ENCODE data around the gene GDF10.

The GDF10 gene

GRCh38 chr10:47315421-47315820 is 15.4 kb downstream of the GDF10 start:
- no peak overlapping the region for H3K4me3 ChIP-seq (ENCODE audit: low read depth, low read length)
- TF ChIP-seq, protein P1, sequence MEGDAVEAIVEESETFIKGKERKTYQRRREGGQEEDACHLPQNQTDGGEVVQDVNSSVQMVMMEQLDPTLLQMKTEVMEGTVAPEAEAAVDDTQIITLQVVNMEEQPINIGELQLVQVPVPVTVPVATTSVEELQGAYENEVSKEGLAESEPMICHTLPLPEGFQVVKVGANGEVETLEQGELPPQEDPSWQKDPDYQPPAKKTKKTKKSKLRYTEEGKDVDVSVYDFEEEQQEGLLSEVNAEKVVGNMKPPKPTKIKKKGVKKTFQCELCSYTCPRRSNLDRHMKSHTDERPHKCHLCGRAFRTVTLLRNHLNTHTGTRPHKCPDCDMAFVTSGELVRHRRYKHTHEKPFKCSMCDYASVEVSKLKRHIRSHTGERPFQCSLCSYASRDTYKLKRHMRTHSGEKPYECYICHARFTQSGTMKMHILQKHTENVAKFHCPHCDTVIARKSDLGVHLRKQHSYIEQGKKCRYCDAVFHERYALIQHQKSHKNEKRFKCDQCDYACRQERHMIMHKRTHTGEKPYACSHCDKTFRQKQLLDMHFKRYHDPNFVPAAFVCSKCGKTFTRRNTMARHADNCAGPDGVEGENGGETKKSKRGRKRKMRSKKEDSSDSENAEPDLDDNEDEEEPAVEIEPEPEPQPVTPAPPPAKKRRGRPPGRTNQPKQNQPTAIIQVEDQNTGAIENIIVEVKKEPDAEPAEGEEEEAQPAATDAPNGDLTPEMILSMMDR (IDR thresholded peaks at IDR 0.05; ENCODE audit: low read depth, low read length), result no peak

GRCh38 chr10:47316131-47316530 is 16.1 kb downstream of the GDF10 start:
- H3K4me3 ChIP-seq (ENCODE audit: low read depth, low read length), result no peak overlapping the region
- TF ChIP-seq, protein P1 (IDR thresholded peaks at IDR 0.05; ENCODE audit: low read depth, low read length), result no peak

DNA sequence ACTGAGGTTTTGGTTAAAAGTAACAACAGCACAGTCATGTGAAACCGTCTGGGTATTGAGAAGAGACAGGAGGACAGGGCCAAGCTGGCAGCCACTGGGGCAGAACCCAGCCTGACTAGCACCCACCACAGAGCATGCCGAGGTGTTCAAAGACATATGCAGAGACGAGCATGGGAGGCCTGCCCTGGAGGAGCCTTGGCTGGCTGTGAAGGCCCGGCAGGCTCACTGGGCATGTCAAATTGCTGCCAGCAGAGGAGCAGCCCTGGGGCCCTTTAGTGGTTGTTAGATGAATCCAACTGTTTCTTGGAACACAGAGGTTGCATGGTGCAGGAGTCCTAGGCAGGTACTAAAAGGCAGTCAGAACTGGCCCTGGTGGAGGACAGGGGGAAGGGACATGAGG is 17.3 kb downstream of the GDF10 start:
- no peak overlapping the region for H3K4me3 ChIP-seq (ENCODE audit: low read depth, low read length)
- TF ChIP-seq, protein P1 (IDR thresholded peaks at IDR 0.05; ENCODE audit: low read depth, low read length), result no peak

GRCh38 chr10:47318706-47319105 is 18.7 kb downstream of the GDF10 start:
- TF ChIP-seq, protein P1 (IDR thresholded peaks at IDR 0.05; ENCODE audit: low read depth, low read length), result no peak
- H3K4me3 ChIP-seq (ENCODE audit: low read depth, low read length), result no peak overlapping the region

DNA sequence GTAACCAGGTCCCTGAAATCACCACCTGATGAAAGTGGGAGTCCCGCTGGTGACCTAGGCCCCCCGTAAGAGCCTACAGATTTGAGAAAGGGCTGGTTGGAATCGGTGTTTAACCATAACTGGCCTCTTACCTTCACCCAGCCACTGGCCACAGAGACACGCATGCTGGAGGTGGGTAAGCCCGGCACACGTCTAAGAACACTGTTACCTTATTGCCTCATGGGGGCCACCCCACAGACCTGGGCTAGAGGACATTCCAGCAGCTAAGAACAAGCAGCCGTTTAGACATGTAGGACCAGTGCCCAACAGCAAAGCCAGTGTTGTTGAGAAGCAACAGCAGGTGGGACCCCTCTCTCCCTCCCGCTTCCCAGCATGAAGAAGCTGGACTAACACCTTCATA is 19.8 kb downstream of the GDF10 start:
- no peak overlapping the region for H3K4me3 ChIP-seq (ENCODE audit: low read depth, low read length)
- TF ChIP-seq, protein P1 (IDR thresholded peaks at IDR 0.05; ENCODE audit: low read depth, low read length), result no peak

DNA sequence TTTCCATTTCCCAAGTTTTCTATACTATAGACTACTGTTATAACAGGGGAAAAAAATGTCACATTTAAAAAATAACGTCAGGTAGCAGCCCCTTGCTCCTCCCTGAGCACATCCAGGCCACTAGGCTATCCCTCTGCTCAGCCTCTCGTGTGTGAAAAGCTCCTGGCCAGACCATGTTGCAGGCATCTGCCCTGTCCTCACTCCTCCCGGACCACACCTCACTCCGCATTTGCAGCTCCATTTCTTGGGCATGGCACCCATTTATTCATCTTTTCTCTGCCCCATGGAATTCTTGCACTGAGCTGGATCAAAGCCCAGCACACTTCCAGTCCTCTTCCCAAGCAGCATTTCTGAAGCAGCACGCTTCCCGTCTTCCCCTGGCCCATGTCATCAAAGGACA is 20.8 kb downstream of the GDF10 start:
- TF ChIP-seq, protein P1 (IDR thresholded peaks at IDR 0.05; ENCODE audit: low read depth, low read length), result no peak
- H3K4me3 ChIP-seq (ENCODE audit: low read depth, low read length), result no peak overlapping the region

GRCh38 chr10:47321521-47322195 is 21.7 kb downstream of the GDF10 start:
- H3K4me3 ChIP-seq (ENCODE audit: low read depth, low read length), result no peak overlapping the region
- TF ChIP-seq, protein P1 (IDR thresholded peaks at IDR 0.05; ENCODE audit: low read depth, low read length), result no peak

Data from WI38 (cell line).